Tibial artery (tissue), 4 donors: Measurements from ENCODE around the gene SHISA9.

Experiments used
- DNase-seq, 2 donors: peaks; one replicate each; pipeline ENCODE4 v3.0.0-alpha.2; 2019
- H3K27ac ChIP-seq, 2 donors: fragments of 200-600 bp; sonication (generic) in 1 of 2; 1 replicate in 1 of 2; 2 replicates in 1 of 2; pipeline ENCODE4 v1.5.1; 2018 to 2019; ENCODE audit warnings: mild to moderate bottlenecking in 1 of 2
- H3K27me3 ChIP-seq, 2 donors: fragments of 200-600 bp; sonication (generic) in 1 of 2; one replicate each; pipeline versions ENCODE4 v1.5.1 to v1.6.0; 2016 to 2019
- H3K36me3 ChIP-seq, 3 donors: fragments of 200-600 bp; sonication (generic) in 2 of 3; one replicate each; pipeline ENCODE4 v1.5.1; 2016 to 2019; ENCODE audit warnings: mild to moderate bottlenecking in 2 of 3
- H3K4me1 ChIP-seq, 4 donors: fragments of 200-600 bp; sonication (generic) in 2 of 4; 1 replicate in 3 of 4; 2 replicates in 1 of 4; pipeline ENCODE4 v1.5.1; 2016 to 2019
- H3K4me3 ChIP-seq, 2 donors: fragments of 200-600 bp; sonication (generic) in 1 of 2; 1 replicate in 1 of 2; 2 replicates in 1 of 2; pipeline ENCODE4 v1.5.1; 2018 to 2019; ENCODE audit warnings: mild to moderate bottlenecking in 2 of 2
- H3K9me3 ChIP-seq, 3 donors: fragments of 200-600 bp; sonication (generic) in 1 of 3; one replicate each; pipeline ENCODE4 v1.5.1; 2016 to 2019
- intact Hi-C: fragments of 100-400 bp; cut with DNase I; formaldehyde crosslinking; loops from one replicate; pipeline ENCODE4 v1.15.0; 2023; ENCODE audit warnings: low total_unique reads
- TF ChIP-seq, protein P1 (sequence below), 2 experiments: fragments of 200-600 bp in 1 of 2; fragments of 450-650 bp in 1 of 2; IDR thresholded peaks; one replicate each; pipeline ENCODE4 v1.5.1; 2017 to 2019; ENCODE audit warnings: antibody characterized with exemption in 2 of 2, mild to moderate bottlenecking in 1 of 2, moderate library complexity in 1 of 2

Gene SHISA9

DNA sequence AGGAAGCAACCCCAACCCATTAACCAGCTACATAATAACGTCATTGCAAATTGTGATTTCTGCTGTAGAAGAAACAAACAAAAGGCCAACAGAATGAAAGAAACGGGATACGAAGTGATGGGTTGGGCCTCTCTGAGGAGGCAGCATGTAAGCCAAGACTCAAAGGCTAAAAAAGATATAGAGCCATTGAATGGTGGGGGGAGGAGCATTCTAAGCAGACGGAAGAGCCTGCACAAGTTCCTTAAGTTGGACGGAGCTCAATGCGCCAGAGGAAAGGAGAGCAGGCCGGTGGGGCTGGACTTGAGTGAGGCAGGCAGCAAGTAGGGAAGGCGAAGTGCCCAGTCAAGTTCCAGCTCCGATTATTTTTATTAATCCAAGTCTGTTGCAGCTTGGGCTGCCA, 160.3 kb downstream of the SHISA9 start:
- TF ChIP-seq, protein P1, sequence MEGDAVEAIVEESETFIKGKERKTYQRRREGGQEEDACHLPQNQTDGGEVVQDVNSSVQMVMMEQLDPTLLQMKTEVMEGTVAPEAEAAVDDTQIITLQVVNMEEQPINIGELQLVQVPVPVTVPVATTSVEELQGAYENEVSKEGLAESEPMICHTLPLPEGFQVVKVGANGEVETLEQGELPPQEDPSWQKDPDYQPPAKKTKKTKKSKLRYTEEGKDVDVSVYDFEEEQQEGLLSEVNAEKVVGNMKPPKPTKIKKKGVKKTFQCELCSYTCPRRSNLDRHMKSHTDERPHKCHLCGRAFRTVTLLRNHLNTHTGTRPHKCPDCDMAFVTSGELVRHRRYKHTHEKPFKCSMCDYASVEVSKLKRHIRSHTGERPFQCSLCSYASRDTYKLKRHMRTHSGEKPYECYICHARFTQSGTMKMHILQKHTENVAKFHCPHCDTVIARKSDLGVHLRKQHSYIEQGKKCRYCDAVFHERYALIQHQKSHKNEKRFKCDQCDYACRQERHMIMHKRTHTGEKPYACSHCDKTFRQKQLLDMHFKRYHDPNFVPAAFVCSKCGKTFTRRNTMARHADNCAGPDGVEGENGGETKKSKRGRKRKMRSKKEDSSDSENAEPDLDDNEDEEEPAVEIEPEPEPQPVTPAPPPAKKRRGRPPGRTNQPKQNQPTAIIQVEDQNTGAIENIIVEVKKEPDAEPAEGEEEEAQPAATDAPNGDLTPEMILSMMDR (IDR thresholded peaks at IDR 0.05), result no peak
- DNase-seq, result no peak
- H3K9me3 ChIP-seq, result no peaks in the 10 kb centered on the region
- H3K4me3 ChIP-seq, result no peak overlapping the region
- H3K27me3 ChIP-seq, result peaks cover 0 to 8% of the 10 kb centered on the region in 2 donors
- no peak overlapping the region for H3K27ac ChIP-seq
- no peaks in the 10 kb centered on the region for H3K36me3 ChIP-seq
- H3K4me1 ChIP-seq, result no peaks in the 10 kb centered on the region
- intact Hi-C loops, result no loop called here

DNA sequence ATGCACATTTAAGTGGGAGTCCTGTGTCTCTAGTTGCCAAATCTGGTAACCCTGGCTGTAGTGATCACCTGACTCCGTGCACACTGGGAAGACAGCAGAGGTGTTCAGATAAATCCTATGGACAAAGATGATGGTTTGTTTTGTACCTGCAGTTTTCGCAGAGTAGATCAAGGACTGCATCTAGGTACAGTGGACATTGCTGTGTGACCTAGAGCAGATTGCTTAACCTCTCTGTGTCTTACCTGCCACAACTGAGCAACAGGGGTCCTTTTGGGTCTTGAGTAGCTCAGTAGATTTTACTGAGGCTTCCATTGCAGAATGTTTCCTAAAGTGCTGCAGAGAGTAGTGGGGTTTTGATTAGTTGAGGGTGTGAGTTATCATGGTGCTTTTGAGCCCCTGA, 160.8 kb downstream of the SHISA9 start:
- H3K4me3 ChIP-seq, result no peak overlapping the region
- H3K36me3 ChIP-seq, result no peaks in the 10 kb centered on the region
- no peak overlapping the region for H3K27ac ChIP-seq
- H3K27me3 ChIP-seq, result peaks cover 0 to 8% of the 10 kb centered on the region in 2 donors
- H3K9me3 ChIP-seq, result no peaks in the 10 kb centered on the region
- no peak for DNase-seq
- intact Hi-C loops, result no loop called here
- TF ChIP-seq, protein P1 (IDR thresholded peaks at IDR 0.05), result no peak
- no peaks in the 10 kb centered on the region for H3K4me1 ChIP-seq

DNA sequence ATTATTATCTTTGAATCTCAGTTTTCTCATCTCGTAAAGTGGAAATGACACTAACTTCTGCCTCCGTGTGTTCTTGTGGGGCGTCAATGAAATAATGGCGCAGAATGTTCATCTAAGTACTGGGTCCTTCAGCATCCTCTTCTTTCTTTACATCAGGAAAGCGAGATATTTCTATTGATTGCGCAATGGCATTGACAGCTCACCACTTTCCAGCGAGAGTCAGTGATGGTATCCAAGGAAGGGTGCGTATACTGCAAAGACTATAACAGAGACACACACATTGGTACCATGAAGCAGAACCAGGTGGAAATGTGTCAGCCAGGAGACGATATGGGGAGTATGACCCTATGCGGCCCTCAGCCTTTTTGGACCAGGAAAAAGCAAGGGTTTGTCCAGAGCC, 162.1 kb downstream of the SHISA9 start:
- Histone ChIP-seq H3K36me3 (no peaks in the 10 kb centered on the region), H3K9me3 (no peaks in the 10 kb centered on the region), H3K4me3 (no peak overlapping the region), H3K27ac (no peak overlapping the region), H3K4me1 (no peaks in the 10 kb centered on the region), H3K27me3 (no peaks in the 10 kb centered on the region)
- intact Hi-C loops, result no loop called here
- no peak for DNase-seq
- TF ChIP-seq, protein P1 (IDR thresholded peaks at IDR 0.05), result no peak

DNA sequence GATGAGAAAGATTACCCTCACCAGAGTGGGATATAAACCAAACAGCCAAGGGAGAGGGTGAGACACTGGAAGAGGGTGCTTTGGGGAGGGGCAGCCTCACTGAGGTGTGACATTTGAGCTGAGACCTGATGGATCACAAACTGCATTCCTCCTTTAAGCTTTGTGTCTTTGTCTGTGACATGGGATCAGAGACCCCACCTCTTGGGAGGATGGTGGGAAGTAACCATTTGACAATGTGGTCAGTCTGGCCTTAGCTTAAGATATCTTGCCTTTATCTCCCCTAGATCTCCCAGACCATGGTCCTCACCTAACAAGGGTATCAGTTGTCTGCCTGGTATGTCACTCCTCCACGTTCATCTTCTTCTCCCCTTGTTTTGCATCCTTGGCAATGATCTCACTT, 163.4 kb downstream of the SHISA9 start:
- no peak for DNase-seq
- intact Hi-C loops, result no loop called here
- Histone ChIP-seq H3K4me3 (no peak overlapping the region), H3K4me1 (no peaks in the 10 kb centered on the region), H3K36me3 (no peaks in the 10 kb centered on the region), H3K27ac (no peak overlapping the region), H3K27me3 (no peaks in the 10 kb centered on the region), H3K9me3 (no peaks in the 10 kb centered on the region)
- TF ChIP-seq, protein P1 (IDR thresholded peaks at IDR 0.05), result no peak

DNA sequence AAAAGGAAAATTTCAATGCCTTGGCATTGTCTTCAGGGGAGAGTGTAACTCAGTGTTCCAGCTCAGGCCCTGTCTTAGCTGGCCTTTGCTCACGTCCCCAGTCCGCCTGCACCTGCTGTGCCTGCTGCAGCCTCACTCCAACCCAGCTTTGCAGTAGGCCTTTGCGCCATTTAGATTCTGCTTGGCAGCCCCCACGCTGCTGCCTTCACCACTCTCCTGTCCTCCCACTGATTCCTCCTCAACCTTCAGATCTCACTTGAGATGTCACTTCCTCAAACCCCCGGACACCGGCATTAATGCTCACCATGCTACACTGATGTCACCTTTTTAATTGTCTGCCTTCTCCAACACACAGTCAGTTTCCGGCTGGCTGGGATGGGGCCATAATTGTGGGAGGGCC, 166.2 kb downstream of the SHISA9 start:
- no peak for DNase-seq
- Histone ChIP-seq H3K9me3 (no peaks in the 10 kb centered on the region), H3K27me3 (no peaks in the 10 kb centered on the region), H3K4me3 (no peak overlapping the region), H3K36me3 (no peaks in the 10 kb centered on the region), H3K27ac (no peak overlapping the region), H3K4me1 (no peaks in the 10 kb centered on the region)
- intact Hi-C loops, result no loop called here
- TF ChIP-seq, protein P1 (IDR thresholded peaks at IDR 0.05), result no peak

DNA sequence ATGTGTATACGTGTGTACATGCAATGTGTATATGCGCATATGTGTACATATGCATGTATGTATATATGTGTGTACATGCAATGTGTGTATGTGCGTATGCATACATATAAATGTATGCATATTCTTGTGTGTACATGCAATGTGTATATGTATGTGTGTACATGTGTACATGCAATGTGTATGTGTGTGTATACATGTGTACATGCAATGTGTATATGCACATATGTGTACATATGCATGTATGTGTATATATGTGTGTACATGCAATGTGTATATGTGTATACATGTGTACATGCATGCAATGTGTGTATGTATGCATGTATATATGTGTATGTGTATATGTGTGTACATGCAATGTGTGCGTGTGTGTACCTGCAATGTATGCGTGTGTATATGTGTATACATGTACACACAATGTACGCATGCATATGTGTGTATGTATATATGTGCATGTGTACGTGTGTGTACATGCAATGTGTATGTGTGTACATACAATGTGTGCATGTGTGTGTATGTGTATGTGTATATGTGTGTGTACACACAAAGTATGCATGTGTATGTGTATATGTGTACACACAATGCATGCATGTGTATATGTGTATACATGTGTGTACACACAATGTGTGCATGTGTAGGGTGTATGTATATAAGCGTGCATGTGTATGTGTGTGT, 167.7 kb downstream of the SHISA9 start:
- Histone ChIP-seq H3K27ac (no peak overlapping the region), H3K4me1 (no peaks in the 10 kb centered on the region), H3K27me3 (peaks cover 0 to 3% of the 10 kb centered on the region in 2 donors), H3K36me3 (no peaks in the 10 kb centered on the region), H3K9me3 (no peaks in the 10 kb centered on the region), H3K4me3 (no peak overlapping the region)
- TF ChIP-seq, protein P1 (IDR thresholded peaks at IDR 0.05), result no peak
- no peak for DNase-seq
- intact Hi-C loops, result no loop called here
